ENCODE data around the gene NAALADL1. TPM values are rescaled to one million over a fixed set of nuclear protein-coding genes. Genes with fewer than 3 reads are reported as not detected.

The NAALADL1 gene
- total and polyA plus RNA-seq, 9 of the 15 experiments (the other 6 are each of a cell fraction or from before 2014, with no cell fraction given): 0.06 to 0.72 (median 0.22) TPM; not detected in 4

DNA sequence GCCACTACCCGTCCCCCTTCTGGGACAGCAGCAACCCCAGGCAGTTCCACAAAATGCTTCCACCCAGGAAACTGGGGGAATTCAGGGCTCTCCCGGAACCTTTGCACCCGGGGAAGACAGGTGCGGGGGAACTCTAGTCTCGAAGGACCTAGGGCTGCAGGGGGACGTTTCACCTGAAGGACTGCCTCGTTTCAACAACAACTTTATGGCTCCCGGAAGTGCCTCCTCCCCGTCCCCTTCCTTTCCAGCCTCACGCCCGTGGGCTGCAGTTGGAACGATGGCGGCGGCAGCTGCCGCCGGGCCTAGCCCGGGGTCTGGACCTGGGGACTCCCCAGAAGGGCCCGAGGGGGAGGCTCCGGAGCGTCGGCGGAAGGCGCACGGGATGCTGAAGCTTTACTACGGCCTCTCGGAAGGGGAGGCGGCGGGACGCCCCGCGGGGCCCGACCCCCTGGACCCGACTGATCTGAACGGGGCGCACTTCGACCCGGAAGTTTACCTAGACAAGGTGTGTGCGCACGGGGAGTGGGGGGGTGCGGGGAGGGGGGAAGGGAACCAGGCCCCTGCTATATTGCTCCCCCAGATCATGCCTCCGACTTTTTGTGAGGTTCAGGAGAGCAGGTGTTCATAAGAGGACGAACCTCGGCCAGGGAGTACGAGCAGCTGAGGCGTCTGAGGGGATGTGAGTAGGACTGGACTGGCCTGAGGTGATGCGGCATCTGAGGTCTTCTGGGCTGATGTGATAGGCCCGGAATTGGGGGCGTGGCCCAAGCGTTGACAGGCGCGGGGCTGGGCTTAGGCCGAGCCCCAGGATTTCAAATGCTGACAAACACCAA, 37.8 kb upstream of the NAALADL1 start, which contains the start of gene VPS51 (continued):
- TF ChIP-seq EZH2 (IDR thresholded peaks at IDR 0.05; ENCODE audit: borderline replicate concordance, low read depth, low read length) (no peak), POLR3A (IDR thresholded peaks at IDR 0.05; ENCODE audit: borderline replicate concordance, extremely low read depth, insufficient read depth, insufficient read length) (no peak), SMAD1 (IDR thresholded peaks at IDR 0.05; ENCODE audit: low read depth, low read length, partially characterized antibody) (peak; percentile 48), TEAD4 (IDR thresholded peaks at IDR 0.05; ENCODE audit: low read length) (peak; percentile 55), TEAD4 (CRISPR knock-in tag; IDR thresholded peaks at IDR 0.05; ENCODE audit: borderline replicate concordance) (no peak), KLF1 (tag; IDR thresholded peaks at IDR 0.05) (peak; percentile 93), NRF1 (conservative IDR thresholded peaks at IDR 0.05 in 1 of 2, IDR thresholded peaks at IDR 0.05 in 1 of 2) (peak; percentile 66 to 70), NCOR1 (IDR thresholded peaks at IDR 0.05) (peak; percentile 48), ZNF766 (CRISPR knock-in tag; conservative IDR thresholded peaks at IDR 0.05) (peak; percentile 68; the same call in 1 of the 2 replicates), ERF (CRISPR knock-in tag; IDR thresholded peaks at IDR 0.05) (no peak), JUN (IDR thresholded peaks at IDR 0.05; ENCODE audit: borderline replicate concordance, low read depth, low read length) (peak; percentile 48), JUN (CRISPR knock-in tag; IDR thresholded peaks at IDR 0.05; ENCODE audit: borderline replicate concordance) (no peak)
- TF ChIP-seq, protein P1, sequence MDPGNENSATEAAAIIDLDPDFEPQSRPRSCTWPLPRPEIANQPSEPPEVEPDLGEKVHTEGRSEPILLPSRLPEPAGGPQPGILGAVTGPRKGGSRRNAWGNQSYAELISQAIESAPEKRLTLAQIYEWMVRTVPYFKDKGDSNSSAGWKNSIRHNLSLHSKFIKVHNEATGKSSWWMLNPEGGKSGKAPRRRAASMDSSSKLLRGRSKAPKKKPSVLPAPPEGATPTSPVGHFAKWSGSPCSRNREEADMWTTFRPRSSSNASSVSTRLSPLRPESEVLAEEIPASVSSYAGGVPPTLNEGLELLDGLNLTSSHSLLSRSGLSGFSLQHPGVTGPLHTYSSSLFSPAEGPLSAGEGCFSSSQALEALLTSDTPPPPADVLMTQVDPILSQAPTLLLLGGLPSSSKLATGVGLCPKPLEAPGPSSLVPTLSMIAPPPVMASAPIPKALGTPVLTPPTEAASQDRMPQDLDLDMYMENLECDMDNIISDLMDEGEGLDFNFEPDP (CRISPR knock-in tag; IDR thresholded peaks at IDR 0.05): no peak
- TF ChIP-seq, protein P2, sequence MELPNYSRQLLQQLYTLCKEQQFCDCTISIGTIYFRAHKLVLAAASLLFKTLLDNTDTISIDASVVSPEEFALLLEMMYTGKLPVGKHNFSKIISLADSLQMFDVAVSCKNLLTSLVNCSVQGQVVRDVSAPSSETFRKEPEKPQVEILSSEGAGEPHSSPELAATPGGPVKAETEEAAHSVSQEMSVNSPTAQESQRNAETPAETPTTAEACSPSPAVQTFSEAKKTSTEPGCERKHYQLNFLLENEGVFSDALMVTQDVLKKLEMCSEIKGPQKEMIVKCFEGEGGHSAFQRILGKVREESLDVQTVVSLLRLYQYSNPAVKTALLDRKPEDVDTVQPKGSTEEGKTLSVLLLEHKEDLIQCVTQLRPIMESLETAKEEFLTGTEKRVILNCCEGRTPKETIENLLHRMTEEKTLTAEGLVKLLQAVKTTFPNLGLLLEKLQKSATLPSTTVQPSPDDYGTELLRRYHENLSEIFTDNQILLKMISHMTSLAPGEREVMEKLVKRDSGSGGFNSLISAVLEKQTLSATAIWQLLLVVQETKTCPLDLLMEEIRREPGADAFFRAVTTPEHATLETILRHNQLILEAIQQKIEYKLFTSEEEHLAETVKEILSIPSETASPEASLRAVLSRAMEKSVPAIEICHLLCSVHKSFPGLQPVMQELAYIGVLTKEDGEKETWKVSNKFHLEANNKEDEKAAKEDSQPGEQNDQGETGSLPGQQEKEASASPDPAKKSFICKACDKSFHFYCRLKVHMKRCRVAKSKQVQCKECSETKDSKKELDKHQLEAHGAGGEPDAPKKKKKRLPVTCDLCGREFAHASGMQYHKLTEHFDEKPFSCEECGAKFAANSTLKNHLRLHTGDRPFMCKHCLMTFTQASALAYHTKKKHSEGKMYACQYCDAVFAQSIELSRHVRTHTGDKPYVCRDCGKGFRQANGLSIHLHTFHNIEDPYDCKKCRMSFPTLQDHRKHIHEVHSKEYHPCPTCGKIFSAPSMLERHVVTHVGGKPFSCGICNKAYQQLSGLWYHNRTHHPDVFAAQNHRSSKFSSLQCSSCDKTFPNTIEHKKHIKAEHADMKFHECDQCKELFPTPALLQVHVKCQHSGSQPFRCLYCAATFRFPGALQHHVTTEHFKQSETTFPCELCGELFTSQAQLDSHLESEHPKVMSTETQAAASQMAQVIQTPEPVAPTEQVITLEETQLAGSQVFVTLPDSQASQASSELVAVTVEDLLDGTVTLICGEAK (IDR thresholded peaks at IDR 0.05): peak; percentile 100
- TF ChIP-seq, protein P2 (CRISPR knock-in tag; IDR thresholded peaks at IDR 0.05): peak; percentile 100
- TF ChIP-seq, protein P3, sequence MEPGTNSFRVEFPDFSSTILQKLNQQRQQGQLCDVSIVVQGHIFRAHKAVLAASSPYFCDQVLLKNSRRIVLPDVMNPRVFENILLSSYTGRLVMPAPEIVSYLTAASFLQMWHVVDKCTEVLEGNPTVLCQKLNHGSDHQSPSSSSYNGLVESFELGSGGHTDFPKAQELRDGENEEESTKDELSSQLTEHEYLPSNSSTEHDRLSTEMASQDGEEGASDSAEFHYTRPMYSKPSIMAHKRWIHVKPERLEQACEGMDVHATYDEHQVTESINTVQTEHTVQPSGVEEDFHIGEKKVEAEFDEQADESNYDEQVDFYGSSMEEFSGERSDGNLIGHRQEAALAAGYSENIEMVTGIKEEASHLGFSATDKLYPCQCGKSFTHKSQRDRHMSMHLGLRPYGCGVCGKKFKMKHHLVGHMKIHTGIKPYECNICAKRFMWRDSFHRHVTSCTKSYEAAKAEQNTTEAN (CRISPR knock-in tag; IDR thresholded peaks at IDR 0.05): no peak

All from K562 (cell line).